Stimulated activated CD8-positive, alpha-beta memory T cell treated with anti-CD3 and anti-CD28 coated beads, Interleukin-15, amount 100 ng/mL, for 1 hour (primary cell): ENCODE results near the gene RNF187.
A peak's percentile ranks its signal among the peaks of the same experiment; 100 is the strongest.
"Not testable (repeated sequence)": the region's sequence is repeated elsewhere in the genome, so short reads cannot be mapped to it uniquely, and the experiment has no call there.

Experiments
- DNase-seq: peaks from one replicate; pipeline ENCODE4 v3.0.0-alpha.2; 2020; ENCODE audit warnings: low read depth

Gene RNF187

GRCh38 chr1:228460821-228461220 lies 26.4 kb upstream of the RNF187 start:
- no peak for DNase-seq

GRCh38 chr1:228462560-228462959 lies 24.6 kb upstream of the RNF187 start:
- DNase-seq, result no peak

GRCh38 chr1:228463009-228463558 lies 24.1 kb upstream of the RNF187 start:
- DNase-seq, result no peak

GRCh38 chr1:228463559-228464455 lies 23.4 kb upstream of the RNF187 start:
- no peak for DNase-seq

GRCh38 chr1:228464487-228464983 lies 22.6 kb upstream of the RNF187 start:
- peak; percentile 69 for DNase-seq

GRCh38 chr1:228465141-228465540 lies 22.0 kb upstream of the RNF187 start:
- no peak for DNase-seq

- DNase-seq, result no peak
Measured at GRCh38 chr1:228465571-228466146, 21.5 kb upstream of the RNF187 start.

GRCh38 chr1:228468188-228468587 lies 19.0 kb upstream of the RNF187 start:
- not testable (repeated sequence) for DNase-seq

GRCh38 chr1:228469413-228470162 lies 17.6 kb upstream of the RNF187 start:
- DNase-seq, result no peak

GRCh38 chr1:228471154-228471761 lies 15.9 kb upstream of the RNF187 start:
- DNase-seq, result no peak

GRCh38 chr1:228471762-228472398 lies 15.3 kb upstream of the RNF187 start:
- DNase-seq, result no peak

GRCh38 chr1:228472655-228473054 lies 14.5 kb upstream of the RNF187 start:
- DNase-seq, result no peak

- no peak for DNase-seq
Measured at GRCh38 chr1:228474507-228474906, 12.7 kb upstream of the RNF187 start.

GRCh38 chr1:228475812-228476211 lies 11.4 kb upstream of the RNF187 start:
- no peak for DNase-seq

- no peak for DNase-seq
Measured at GRCh38 chr1:228477263-228477662, 9.9 kb upstream of the RNF187 start.

GRCh38 chr1:228478326-228478725 lies 8.9 kb upstream of the RNF187 start:
- DNase-seq, result no peak

GRCh38 chr1:228478912-228479711 lies 8.1 kb upstream of the RNF187 start:
- DNase-seq, result no peak

- DNase-seq, result no peak
Measured at GRCh38 chr1:228483789-228484188, 3.4 kb upstream of the RNF187 start.

- peak; percentile 41 for DNase-seq
Measured at GRCh38 chr1:228486596-228487335, 416 bp upstream of the RNF187 start.
